ENCODE data around the gene DGLUCY. TPM values are rescaled to one million over a fixed set of nuclear protein-coding genes. Genes with fewer than 3 reads are reported as not detected.
"Not testable (repeated sequence)": the region's sequence is repeated elsewhere in the genome, so short reads cannot be mapped to it uniquely, and the experiment has no call there.

DGLUCY gene
- total RNA-seq, 1 experiment from 2014 or later = 28.1 TPM

GRCh38 chr14:91177073-91178034, 63.5 kb downstream of the DGLUCY start:
- Histone ChIP-seq H3K9me3 (replicated peaks) (no peaks in the 10 kb centered on the region), H3K4me1 (no peaks in the 10 kb centered on the region), H3K4me3 (no peak overlapping the region), H3K27me3 (no peaks in the 10 kb centered on the region), H3K27ac (no peak overlapping the region), H3K36me3 (peaks cover 4% of the 10 kb centered on the region; the same call in 1 of the 2 replicates)
- peak; percentile 30 to 81 for DNase-seq

DNA sequence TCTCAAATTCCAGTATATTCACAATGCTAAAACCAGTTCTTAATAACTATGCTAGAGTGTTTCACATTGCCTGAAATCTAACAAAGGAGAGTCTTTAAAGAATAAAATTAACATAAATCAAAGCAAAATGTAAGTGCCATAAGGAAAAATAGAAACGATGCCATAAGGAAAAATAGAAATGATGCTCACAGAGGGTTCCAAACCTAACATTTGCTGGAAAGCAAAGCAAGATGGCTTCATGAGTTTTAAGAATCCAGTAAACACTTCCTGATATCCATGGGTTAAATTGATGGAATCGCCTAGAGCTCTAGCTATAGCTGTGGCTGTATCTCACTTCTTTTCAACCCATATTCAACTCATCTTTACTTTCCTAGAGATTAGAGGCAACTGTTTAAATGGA, 66.7 kb downstream of the DGLUCY start:
- Histone ChIP-seq H3K27me3 (no peaks in the 10 kb centered on the region), H3K4me1 (no peaks in the 10 kb centered on the region), H3K27ac (no peak overlapping the region), H3K9me3 (replicated peaks) (no peaks in the 10 kb centered on the region), H3K4me3 (no peak overlapping the region), H3K36me3 (peaks cover 4% of the 10 kb centered on the region; the same call in 1 of the 2 replicates)
- no peak for DNase-seq

DNA sequence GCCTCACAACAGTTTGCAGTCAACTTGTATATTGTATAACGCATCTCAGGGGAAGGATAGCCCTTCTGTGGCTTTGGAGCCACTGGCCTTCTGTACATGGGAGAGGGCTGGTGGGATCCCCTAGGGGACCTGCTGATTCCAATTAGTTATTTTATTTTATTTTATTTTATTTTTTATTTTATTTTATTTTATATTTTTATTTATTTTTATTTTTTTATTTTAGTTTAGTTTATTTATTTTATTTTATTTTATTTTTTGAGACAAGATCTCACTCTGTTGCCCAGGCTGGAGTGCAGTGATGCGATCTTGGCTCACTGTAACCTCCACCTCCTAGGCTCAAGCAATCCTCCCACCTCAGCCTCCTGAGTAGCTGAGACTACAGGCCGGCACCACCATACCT, 68.9 kb downstream of the DGLUCY start:
- H3K9me3 ChIP-seq (replicated peaks); H3K36me3 ChIP-seq; H3K27ac ChIP-seq; H3K27me3 ChIP-seq; H3K4me1 ChIP-seq; DNase-seq; H3K4me3 ChIP-seq: not testable (repeated sequence)

GRCh38 chr14:91184559-91184958, 70.7 kb downstream of the DGLUCY start:
- no peaks in the 10 kb centered on the region for H3K9me3 ChIP-seq (replicated peaks)
- H3K27me3 ChIP-seq = no peaks in the 10 kb centered on the region
- DNase-seq = no peak
- H3K27ac ChIP-seq = no peak overlapping the region
- no peak overlapping the region for H3K4me3 ChIP-seq
- H3K36me3 ChIP-seq = peaks cover 2% of the 10 kb centered on the region; the same call in 1 of the 2 replicates
- H3K4me1 ChIP-seq = no peaks in the 10 kb centered on the region

DNA sequence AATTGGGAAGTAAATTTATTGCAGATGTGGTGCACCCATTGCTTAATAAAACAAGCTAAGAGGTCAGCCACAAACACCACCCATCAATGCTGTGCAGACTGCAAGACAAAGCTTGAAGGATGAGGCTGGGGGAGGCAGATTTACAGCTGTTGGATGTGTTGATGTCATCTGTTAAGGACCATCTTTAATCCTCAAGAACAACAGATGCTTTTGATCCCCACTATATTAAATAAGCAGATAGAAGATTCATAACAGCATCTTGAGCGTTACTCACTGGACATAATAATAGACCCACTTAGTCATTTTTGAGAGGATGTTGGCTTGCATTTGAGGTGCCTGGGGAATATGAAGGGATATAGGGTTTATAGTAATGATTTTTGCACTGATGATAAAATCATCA, 71.8 kb downstream of the DGLUCY start:
- Histone ChIP-seq H3K9me3 (replicated peaks) (no peaks in the 10 kb centered on the region), H3K4me3 (no peak overlapping the region), H3K27ac (no peak overlapping the region), H3K36me3 (peaks cover 5% of the 10 kb centered on the region; the same call in 1 of the 2 replicates), H3K4me1 (no peaks in the 10 kb centered on the region), H3K27me3 (no peaks in the 10 kb centered on the region)
- DNase-seq = peak in 1 of 2 experiments; percentile 10

GRCh38 chr14:91186515-91187066, 72.7 kb downstream of the DGLUCY start:
- no peak overlapping the region for H3K4me3 ChIP-seq
- H3K9me3 ChIP-seq (replicated peaks) = no peaks in the 10 kb centered on the region
- H3K36me3 ChIP-seq = 0 out of 2 replicates have a peak, but pooled peaks cover 5% of the 10 kb centered on the region
- H3K27me3 ChIP-seq = no peaks in the 10 kb centered on the region
- H3K27ac ChIP-seq = no peak overlapping the region
- DNase-seq = no peak
- H3K4me1 ChIP-seq = no peaks in the 10 kb centered on the region

DNA sequence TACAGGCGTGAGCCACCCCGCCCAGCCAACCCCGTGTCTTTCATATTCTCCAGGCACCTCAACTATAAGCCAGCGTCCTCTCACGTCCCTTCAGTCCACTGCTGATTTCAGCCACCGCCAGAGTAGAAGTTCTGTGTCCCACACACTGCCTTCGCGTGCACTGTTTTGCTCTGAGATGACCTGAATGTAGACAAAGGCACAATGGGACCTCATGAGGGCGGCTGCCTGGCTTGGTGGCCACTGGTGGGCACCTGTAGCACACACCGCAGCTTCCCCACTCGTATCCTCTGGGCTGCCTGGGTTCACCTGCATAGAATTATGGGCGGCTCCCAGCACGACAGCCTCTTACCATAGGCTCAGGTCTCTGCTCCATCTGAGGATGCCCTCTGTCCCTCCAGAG, 73.4 kb downstream of the DGLUCY start:
- Histone ChIP-seq H3K4me3 (no peak overlapping the region), H3K9me3 (replicated peaks) (no peaks in the 10 kb centered on the region), H3K36me3 (0 out of 2 replicates have a peak, but pooled peaks cover 5% of the 10 kb centered on the region), H3K4me1 (no peaks in the 10 kb centered on the region), H3K27ac (no peak overlapping the region), H3K27me3 (no peaks in the 10 kb centered on the region)
- DNase-seq = no peak

- no peak overlapping the region for H3K4me3 ChIP-seq
Observed at GRCh38 chr14:91190853-91191252, 77.0 kb downstream of the DGLUCY start.

DNA sequence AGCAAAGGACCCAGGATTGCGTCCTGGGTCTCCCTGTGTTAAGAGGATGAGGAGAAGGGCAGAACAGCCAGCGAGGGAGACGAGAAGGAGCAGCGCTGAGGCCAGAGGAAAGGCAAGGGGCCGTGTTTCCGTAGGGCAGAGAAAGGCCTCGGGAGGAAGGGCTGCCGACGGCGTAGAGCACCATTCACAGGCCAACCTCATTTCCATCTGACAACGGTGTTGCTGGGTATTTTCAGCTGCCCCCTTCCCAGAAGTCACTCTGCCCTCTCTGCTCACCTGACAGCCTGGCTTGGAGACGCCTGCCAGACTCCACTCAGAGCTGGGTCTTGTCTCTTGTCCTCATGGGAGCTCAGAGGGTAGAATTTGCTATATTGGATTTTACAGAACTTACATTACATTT, 79.2 kb downstream of the DGLUCY start:
- no peaks in the 10 kb centered on the region for H3K4me1 ChIP-seq
- no peak overlapping the region for H3K27ac ChIP-seq
- H3K27me3 ChIP-seq = no peaks in the 10 kb centered on the region
- no peaks in the 10 kb centered on the region for H3K9me3 ChIP-seq (replicated peaks)
- no peak overlapping the region for H3K4me3 ChIP-seq
- peaks cover 18% of the 10 kb centered on the region for H3K36me3 ChIP-seq
- no peak for DNase-seq

More at GRCh38 chr14:91190853-91191252, 77.0 kb downstream of the DGLUCY start:
- peaks cover 8% of the 10 kb centered on the region; the same call in 1 of the 2 replicates for H3K36me3 ChIP-seq
- DNase-seq = no peak
- no peaks in the 10 kb centered on the region for H3K4me1 ChIP-seq
- H3K27ac ChIP-seq = no peak overlapping the region
- H3K27me3 ChIP-seq = no peaks in the 10 kb centered on the region
- no peaks in the 10 kb centered on the region for H3K9me3 ChIP-seq (replicated peaks)

GRCh38 chr14:91195881-91196280, 82.0 kb downstream of the DGLUCY start:
- H3K9me3 ChIP-seq (replicated peaks) = peaks cover 5% of the 10 kb centered on the region; the same call in 1 of the 2 replicates
- H3K36me3 ChIP-seq = peaks cover 31% of the 10 kb centered on the region
- H3K27ac ChIP-seq = no peak overlapping the region
- no peak overlapping the region for H3K4me3 ChIP-seq
- no peaks in the 10 kb centered on the region for H3K27me3 ChIP-seq
- no peak for DNase-seq
- H3K4me1 ChIP-seq = no peaks in the 10 kb centered on the region

DNA sequence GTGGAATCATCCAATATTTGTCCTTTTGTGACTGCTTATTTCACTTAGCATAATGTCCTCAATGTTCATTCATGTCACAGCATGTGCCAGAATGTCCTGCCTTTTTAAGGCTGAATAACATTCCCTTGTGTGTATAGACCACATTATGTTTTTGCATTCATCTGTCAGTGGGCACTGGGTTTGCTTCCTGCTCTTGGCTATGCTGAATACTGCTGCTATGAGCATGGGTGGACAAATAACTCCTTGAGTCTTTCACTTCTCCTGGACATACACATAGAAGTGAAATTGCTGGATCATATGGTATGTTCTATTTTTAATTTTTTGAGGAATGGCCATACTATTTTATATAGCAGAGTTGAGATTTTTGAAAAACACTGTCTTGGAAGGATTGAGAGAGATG, 83.8 kb downstream of the DGLUCY start:
- Histone ChIP-seq H3K4me1 (no peaks in the 10 kb centered on the region), H3K9me3 (replicated peaks) (peaks cover 5% of the 10 kb centered on the region; the same call in 1 of the 2 replicates), H3K27me3 (no peaks in the 10 kb centered on the region), H3K36me3 (peaks cover 48% of the 10 kb centered on the region), H3K4me3 (no peak overlapping the region), H3K27ac (no peak overlapping the region)
- no peak for DNase-seq

GRCh38 chr14:91200802-91201201, 86.9 kb downstream of the DGLUCY start:
- not testable (repeated sequence) for H3K9me3 ChIP-seq (replicated peaks); H3K27ac ChIP-seq; H3K4me1 ChIP-seq; H3K4me3 ChIP-seq; H3K27me3 ChIP-seq
- H3K36me3 ChIP-seq = peaks cover 64% of the 10 kb centered on the region
- peak in 1 of 2 experiments; percentile 10 for DNase-seq

GRCh38 chr14:91202234-91202974, 88.5 kb downstream of the DGLUCY start:
- Histone ChIP-seq H3K9me3 (replicated peaks) (peaks cover 5% of the 10 kb centered on the region; the same call in 1 of the 2 replicates), H3K4me1 (no peaks in the 10 kb centered on the region), H3K4me3 (no peak overlapping the region), H3K36me3 (peaks cover 58% of the 10 kb centered on the region), H3K27ac (no peak overlapping the region), H3K27me3 (no peaks in the 10 kb centered on the region)
- DNase-seq = no peak

GRCh38 chr14:91204657-91205056, 90.8 kb downstream of the DGLUCY start:
- Histone ChIP-seq H3K4me3 (no peak overlapping the region), H3K9me3 (replicated peaks) (peaks cover 5% of the 10 kb centered on the region; the same call in 1 of the 2 replicates), H3K27ac (no peak overlapping the region), H3K4me1 (no peaks in the 10 kb centered on the region), H3K27me3 (no peaks in the 10 kb centered on the region), H3K36me3 (peaks cover 47% of the 10 kb centered on the region)
- DNase-seq = no peak

DNA sequence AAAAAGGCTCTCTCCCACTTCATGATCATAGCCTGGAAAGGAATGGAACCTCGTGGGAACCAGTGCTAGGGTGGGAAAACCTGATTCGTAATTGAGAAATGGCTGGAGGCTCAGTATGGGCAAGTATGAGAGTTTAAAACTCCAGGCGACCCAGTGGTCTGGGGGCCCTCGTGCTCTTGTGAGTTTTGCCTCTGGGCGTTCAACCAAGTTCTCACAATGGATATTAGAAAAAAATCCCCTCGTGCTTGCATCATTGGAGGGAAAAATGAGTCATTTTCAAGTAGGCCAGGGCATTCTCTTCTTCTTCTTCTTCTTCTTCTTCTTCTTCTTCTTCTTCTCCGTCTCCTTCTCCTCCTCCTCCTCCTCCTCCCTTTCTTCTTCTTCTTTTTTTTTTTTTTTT, 91.6 kb downstream of the DGLUCY start:
- Histone ChIP-seq H3K4me3 (no peak overlapping the region), H3K9me3 (replicated peaks) (no peaks in the 10 kb centered on the region; the same call in 1 of the 2 replicates), H3K27me3 (no peaks in the 10 kb centered on the region), H3K36me3 (peaks cover 39% of the 10 kb centered on the region), H3K27ac (no peak overlapping the region), H3K4me1 (no peaks in the 10 kb centered on the region)
- no peak for DNase-seq
